ENCODE measurements around the gene SMAD7. TPM values are rescaled to one million over a fixed set of nuclear protein-coding genes. Genes with fewer than 3 reads are reported as not detected.

Gene SMAD7
- total RNA-seq, 2 donors from 2014 or later, result 14.9 to 21.7 TPM

DNA sequence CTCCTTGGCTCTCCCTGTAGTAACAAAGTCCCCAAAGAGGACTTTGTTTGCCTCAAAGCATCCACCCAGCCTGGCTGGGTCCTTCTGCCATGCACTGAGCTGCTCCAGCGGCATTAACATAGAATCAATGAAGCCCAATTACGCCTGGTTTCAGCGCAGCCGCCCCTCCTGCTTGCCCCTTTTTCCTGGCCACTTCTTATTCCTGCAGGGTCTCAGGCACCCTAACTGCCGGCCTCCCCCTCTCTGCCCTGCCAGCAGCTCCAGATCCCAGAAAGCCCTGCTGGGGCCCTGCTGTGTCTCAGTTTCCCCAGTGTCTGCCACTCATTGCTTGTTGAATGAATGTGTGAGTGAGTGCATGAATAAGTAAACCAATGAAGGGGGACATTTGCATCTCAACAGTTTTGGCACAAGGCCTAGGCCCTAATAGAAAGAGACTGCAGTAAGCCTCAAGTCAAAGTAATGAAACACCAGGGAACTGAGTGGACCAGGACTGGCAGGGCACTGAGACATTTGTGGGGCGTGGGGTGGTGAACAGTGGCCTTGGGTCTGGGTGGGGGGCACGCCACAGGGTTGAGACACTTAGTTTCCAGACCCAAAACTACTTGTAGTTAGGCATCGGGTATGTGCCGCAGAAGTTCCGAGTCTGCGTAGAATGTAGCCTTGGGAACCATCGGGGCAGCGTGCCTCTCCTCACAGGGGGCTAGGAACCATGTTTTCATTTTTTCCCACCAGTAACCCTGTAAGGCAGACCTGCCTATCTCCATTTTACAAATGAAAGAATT, 60.6 kb downstream of the SMAD7 start:
- Mint-ChIP-seq H3K4me1 (ENCODE audit: low read depth) (no peaks in the 10 kb centered on the region), H3K9me3 (no peaks in the 10 kb centered on the region), H3K27me3 (ENCODE audit: low read depth) (no peaks in the 10 kb centered on the region), H3K4me3 (no peak overlapping the region), H3K36me3 (ENCODE audit: insufficient read depth in 2 of 2) (no peaks in the 10 kb centered on the region), H3K27ac (no peak overlapping the region)
- no peak for DNase-seq
- ATAC-seq (replicated peaks in 1 of 2), result no peak

DNA sequence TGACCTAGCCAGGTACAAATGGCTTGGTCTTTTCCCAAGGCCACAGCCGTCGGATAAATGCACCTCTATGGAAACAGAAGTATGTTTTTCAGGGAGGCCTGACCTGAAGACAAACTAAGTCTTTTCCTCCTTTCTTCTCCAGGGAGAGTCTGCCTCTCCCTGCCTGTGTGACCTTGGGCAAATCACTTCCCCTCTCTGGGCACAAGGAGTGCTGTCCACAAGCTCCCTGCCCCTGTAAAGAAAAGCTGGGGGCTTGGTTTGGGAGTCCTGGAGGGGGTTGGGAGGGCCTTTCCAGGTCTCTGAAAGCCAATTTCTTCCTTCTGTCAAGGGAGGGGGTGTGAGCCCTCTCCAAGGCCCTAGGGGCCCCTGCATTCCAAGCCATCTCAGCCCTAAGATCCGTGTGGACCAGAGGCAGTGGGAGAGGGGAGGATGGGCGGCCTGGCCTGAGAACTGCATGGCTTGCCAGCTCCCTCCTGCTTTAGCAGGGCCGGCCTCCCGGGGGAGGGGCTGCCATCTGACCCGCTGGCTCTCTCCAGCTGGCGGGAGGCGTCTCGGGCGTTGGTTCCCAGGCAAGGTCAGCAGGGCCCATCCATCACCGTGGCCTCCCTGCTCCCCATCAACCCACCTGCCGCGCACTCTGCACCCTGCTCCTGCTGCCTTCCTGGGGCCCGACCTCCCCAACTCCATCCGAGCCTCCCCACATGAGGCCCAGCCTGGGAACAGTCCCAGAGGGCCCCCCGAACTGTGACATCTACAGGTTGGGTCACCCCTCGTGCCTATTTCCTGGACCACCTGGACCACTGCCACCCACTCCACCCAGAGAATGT, 61.4 kb downstream of the SMAD7 start:
- H3K27ac Mint-ChIP-seq, result no peak overlapping the region
- no peaks in the 10 kb centered on the region for H3K36me3 Mint-ChIP-seq (ENCODE audit: insufficient read depth in 2 of 2)
- H3K4me1 Mint-ChIP-seq (ENCODE audit: low read depth), result no peaks in the 10 kb centered on the region
- peaks cover 7% of the 10 kb centered on the region for H3K27me3 Mint-ChIP-seq (ENCODE audit: low read depth)
- ATAC-seq (replicated peaks in 1 of 2), result no peak
- H3K9me3 Mint-ChIP-seq, result no peaks in the 10 kb centered on the region
- DNase-seq, result no peak
- no peak overlapping the region for H3K4me3 Mint-ChIP-seq

DNA sequence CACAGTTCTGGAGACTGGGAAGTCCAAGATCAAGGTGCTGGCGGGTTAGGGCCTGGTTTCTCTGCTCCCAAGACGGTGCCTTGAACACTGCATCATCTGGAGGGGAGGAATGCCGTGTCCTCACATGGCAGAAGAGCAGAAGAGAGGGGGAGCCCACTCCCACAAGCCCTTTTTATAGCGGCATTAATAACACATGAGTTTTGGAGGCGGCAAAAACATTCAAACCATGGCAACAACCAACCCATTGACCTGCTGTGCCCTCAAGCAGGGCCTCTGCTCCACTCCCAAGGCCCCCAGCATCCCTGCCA, 62.0 kb downstream of the SMAD7 start:
- Mint-ChIP-seq H3K4me1 (ENCODE audit: low read depth) (no peaks in the 10 kb centered on the region), H3K27ac (no peak overlapping the region), H3K36me3 (ENCODE audit: insufficient read depth in 2 of 2) (no peaks in the 10 kb centered on the region), H3K27me3 (ENCODE audit: low read depth) (peaks cover 7% of the 10 kb centered on the region), H3K9me3 (no peaks in the 10 kb centered on the region), H3K4me3 (no peak overlapping the region)
- no peak for ATAC-seq (replicated peaks in 1 of 2)
- DNase-seq, result no peak

DNA sequence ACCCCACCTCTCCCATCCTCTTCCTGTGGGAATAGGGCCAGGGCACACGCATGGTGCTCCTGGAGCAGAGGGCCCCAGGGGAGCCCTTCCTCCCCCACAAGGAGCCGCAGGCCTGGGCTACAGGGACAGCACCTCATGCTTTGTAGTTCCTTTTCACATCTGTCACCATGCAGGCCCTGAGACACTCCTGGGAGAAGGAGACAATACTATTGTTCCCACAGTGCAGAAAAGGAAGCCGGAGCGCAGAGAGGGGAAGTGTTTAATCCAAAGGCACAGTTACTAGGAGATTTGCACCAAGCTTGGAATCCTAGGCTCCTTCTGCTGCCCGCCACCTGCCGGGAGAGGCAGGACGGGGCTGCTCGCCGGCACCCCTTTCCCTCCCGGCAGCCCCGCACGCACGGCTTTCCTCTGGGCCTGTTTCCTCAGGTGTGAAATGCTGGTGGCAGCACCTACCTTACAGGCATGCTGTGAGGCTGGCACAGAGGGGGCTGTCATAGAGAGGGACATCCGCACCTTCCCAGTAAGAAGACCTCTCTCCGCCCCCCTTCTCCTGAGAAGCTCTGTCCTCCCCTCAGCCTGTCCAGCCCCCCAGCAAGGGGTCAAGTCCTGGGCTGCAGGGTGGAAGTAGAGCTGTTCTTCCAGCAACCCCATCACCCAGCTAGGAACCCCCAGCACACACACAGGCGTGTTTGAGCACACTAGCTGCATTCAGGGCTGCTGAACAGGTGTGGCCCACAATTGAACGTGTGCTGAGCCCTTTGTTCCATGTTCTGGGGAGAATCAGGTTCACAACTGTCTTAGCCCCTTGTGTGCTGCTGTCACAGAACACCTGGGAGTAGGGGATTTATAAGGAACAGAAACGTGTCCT, 62.6 kb downstream of the SMAD7 start:
- DNase-seq (no peak), ATAC-seq (replicated peaks in 1 of 2) (no peak)
- Mint-ChIP-seq H3K4me3 (no peak overlapping the region), H3K9me3 (no peaks in the 10 kb centered on the region), H3K36me3 (ENCODE audit: insufficient read depth in 2 of 2) (no peaks in the 10 kb centered on the region), H3K4me1 (ENCODE audit: low read depth) (no peaks in the 10 kb centered on the region), H3K27ac (no peak overlapping the region), H3K27me3 (ENCODE audit: low read depth) (peaks cover 7% of the 10 kb centered on the region)

DNA sequence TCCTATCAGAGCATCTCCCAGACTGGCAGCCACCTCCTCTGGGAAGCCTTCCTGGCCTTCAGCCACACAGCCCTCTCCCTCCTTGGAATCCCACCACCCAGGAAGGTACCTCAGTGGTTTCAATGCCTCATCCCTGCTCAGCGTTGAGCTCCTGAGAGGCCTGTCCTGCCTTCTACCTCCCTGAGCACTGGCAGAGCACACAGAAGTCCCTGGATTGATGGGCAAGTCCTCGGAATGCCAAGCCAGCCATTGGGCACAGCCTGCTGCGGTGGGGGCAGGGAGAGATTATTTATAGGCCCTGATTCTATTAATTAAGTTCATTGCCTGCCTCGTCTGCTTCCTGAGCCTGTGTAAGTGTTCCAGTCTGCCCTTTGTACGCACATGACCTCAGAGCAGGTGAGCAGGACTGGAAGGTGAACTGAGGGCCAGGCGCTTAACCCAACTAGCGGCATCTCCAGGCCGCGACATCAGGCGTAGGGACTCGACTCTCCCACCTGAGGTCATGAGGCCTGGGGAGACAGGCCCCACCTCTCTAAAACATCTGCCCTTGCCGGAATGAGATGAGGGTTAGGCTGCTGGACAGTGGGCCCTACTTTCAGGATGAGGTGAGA, 63.4 kb downstream of the SMAD7 start:
- peaks cover 7% of the 10 kb centered on the region for H3K27me3 Mint-ChIP-seq (ENCODE audit: low read depth)
- H3K27ac Mint-ChIP-seq, result peak overlapping the region; percentile 30
- H3K4me1 Mint-ChIP-seq (ENCODE audit: low read depth), result no peaks in the 10 kb centered on the region
- H3K4me3 Mint-ChIP-seq, result no peak overlapping the region
- no peaks in the 10 kb centered on the region for H3K36me3 Mint-ChIP-seq (ENCODE audit: insufficient read depth in 2 of 2)
- ATAC-seq (replicated peaks in 1 of 2) (no peak), DNase-seq (no peak)
- no peaks in the 10 kb centered on the region for H3K9me3 Mint-ChIP-seq

DNA sequence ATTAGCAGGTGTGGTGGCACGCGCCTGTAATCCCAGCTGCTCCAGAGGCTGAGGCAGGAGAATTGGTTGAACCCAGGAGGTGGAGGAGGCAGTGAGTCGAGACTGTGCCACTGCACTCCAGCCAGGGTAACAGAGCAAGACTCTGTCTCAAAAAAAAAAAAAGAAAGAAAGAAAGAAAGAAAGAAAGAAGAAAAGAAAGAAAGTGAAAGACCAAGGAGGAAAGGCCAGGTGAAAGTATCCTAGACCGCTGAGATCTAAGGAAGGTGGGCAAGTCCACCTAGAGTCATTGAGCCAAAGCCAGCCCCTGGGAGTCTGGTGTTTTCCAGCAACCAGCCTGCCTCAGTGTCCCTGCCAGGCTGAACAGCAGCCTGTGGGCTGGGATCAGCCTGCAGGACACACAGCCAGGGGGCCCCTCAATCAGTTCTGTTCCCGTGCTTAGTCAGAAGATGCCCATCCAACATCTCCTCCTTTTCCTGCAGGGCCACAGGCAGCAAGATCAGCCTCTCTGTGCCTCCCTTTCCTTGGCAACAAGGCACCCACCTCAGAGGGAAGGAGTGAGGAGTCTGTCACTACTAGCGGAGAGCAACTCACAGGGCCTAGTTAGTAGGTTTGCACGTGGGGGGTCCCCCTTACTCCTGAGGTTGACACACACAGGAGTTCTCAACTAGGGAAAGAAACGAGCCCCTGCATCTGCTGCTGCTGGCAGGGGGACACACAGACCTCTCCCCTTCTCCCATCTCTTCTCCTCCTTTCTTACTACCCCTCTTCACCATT, 64.1 kb downstream of the SMAD7 start:
- H3K9me3 Mint-ChIP-seq, result no peaks in the 10 kb centered on the region
- no peak for DNase-seq
- peak overlapping the region; percentile 30 for H3K27ac Mint-ChIP-seq
- H3K4me1 Mint-ChIP-seq (ENCODE audit: low read depth), result no peaks in the 10 kb centered on the region
- H3K4me3 Mint-ChIP-seq, result no peak overlapping the region
- H3K27me3 Mint-ChIP-seq (ENCODE audit: low read depth), result peaks cover 7% of the 10 kb centered on the region
- ATAC-seq (replicated peaks in 1 of 2), result no peak
- no peaks in the 10 kb centered on the region for H3K36me3 Mint-ChIP-seq (ENCODE audit: insufficient read depth in 2 of 2)

DNA sequence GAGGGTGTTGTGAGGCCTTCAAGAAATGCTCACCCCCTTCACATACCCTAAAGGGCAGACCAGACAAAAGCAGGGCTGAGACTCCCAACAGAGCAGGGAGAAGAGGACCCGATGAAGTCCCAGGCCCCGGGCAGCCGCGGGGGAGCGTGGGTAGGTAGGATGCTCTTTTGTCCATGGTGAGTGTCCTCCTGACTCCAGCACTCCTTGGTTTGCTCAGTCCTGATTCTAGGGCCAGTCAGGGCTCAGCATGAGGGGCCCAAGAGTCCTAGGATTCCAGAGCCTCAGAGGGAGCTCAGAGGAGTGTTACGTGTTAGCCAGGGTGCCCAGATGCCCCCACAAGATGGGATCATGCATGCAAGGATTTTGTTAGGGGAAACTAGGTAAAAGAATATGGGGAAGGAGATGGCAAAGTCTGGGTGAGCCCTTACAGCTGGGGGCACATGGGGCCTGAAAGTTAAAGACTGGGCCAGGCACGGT, 64.8 kb downstream of the SMAD7 start:
- Mint-ChIP-seq H3K27me3 (ENCODE audit: low read depth) (peaks cover 7% of the 10 kb centered on the region), H3K36me3 (ENCODE audit: insufficient read depth in 2 of 2) (no peaks in the 10 kb centered on the region), H3K27ac (no peak overlapping the region), H3K9me3 (no peaks in the 10 kb centered on the region), H3K4me1 (ENCODE audit: low read depth) (no peaks in the 10 kb centered on the region), H3K4me3 (no peak overlapping the region)
- no peak for DNase-seq
- ATAC-seq (replicated peaks in 1 of 2), result no peak

DNA sequence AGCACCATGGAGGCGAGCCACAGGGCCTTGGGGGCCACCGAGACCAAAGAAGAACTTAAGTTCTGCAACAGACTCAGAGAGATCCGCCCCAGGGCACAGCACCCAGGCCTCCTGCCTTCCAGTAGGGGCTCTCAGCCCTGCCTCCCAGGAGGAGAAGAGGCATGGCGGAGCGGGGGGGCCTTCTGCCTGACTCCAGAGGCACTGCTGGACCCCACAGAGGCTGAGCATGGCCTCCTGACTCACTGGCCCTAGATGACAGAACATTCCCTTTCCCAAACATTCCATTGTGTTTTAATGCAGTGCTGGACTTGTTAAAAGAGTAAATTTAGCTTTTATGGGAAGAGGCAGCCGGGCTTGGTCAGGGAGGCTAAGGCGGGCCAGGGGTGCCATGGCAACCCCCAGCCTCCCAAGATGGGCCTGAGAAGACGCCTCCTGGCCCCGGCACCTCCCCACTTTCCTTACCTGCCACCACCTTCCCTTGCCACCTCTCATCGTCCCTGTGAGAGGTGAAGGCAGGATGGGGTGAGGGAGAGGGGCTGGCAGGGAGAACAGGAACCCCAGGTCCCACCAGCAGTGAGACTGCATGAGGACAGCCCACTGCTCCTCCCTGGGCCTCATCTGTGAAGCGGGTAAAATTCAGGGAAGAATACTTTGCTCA, 65.4 kb downstream of the SMAD7 start:
- H3K27me3 Mint-ChIP-seq (ENCODE audit: low read depth), result peaks cover 7% of the 10 kb centered on the region
- H3K27ac Mint-ChIP-seq, result no peak overlapping the region
- no peaks in the 10 kb centered on the region for H3K4me1 Mint-ChIP-seq (ENCODE audit: low read depth)
- H3K36me3 Mint-ChIP-seq (ENCODE audit: insufficient read depth in 2 of 2), result no peaks in the 10 kb centered on the region
- ATAC-seq (replicated peaks in 1 of 2) (no peak), DNase-seq (no peak)
- no peaks in the 10 kb centered on the region for H3K9me3 Mint-ChIP-seq
- H3K4me3 Mint-ChIP-seq, result no peak overlapping the region

DNA sequence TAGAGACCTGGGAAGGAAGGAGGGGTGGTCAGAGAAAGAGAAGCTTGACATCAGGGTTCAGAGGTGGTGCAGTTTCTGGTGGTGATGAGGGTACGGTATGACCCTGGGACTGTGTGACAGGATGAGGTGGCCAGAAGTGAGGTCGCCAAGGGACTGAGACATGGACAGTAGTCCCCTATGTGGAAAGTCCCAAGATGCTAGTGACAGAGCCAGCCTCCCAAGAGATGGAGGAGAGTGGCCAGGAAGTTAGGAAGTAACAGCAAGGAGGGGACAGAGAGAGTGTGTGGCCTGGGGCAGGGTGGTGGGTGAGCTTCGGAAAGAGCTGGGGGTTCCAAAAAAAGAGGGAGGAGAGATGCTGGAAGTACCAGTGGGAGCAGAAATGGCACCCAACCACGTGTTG, 66.0 kb downstream of the SMAD7 start:
- Mint-ChIP-seq H3K4me1 (ENCODE audit: low read depth) (no peaks in the 10 kb centered on the region), H3K27me3 (ENCODE audit: low read depth) (peaks cover 7% of the 10 kb centered on the region), H3K9me3 (no peaks in the 10 kb centered on the region), H3K27ac (no peak overlapping the region), H3K4me3 (no peak overlapping the region), H3K36me3 (ENCODE audit: insufficient read depth in 2 of 2) (no peaks in the 10 kb centered on the region)
- no peak for DNase-seq
- ATAC-seq (replicated peaks in 1 of 2), result no peak

DNA sequence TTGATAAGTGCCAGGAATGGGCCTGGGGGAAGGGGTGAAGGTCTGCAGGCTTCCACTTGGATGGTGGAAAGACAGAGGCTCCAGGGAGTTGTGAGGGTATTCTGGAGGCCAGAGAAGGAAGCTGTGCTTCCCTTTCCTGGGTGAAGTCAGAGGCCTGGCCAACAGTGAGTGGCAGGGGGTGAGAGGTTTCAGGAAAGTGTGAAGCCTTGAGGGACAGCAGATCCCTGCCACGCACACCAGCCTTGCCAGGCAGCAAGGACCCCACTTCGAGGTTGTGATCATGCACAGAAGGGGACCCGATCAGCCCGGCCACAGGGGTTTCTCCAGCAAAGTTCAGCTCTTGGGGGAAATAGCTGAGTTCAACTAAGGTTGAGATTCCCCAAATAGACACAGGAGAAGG, 66.5 kb downstream of the SMAD7 start:
- H3K36me3 Mint-ChIP-seq (ENCODE audit: insufficient read depth in 2 of 2), result no peaks in the 10 kb centered on the region
- H3K4me1 Mint-ChIP-seq (ENCODE audit: low read depth), result no peaks in the 10 kb centered on the region
- H3K9me3 Mint-ChIP-seq, result no peaks in the 10 kb centered on the region
- no peak overlapping the region for H3K27ac Mint-ChIP-seq
- DNase-seq, result no peak
- no peak for ATAC-seq (replicated peaks in 1 of 2)
- peaks cover 7% of the 10 kb centered on the region for H3K27me3 Mint-ChIP-seq (ENCODE audit: low read depth)
- no peak overlapping the region for H3K4me3 Mint-ChIP-seq

DNA sequence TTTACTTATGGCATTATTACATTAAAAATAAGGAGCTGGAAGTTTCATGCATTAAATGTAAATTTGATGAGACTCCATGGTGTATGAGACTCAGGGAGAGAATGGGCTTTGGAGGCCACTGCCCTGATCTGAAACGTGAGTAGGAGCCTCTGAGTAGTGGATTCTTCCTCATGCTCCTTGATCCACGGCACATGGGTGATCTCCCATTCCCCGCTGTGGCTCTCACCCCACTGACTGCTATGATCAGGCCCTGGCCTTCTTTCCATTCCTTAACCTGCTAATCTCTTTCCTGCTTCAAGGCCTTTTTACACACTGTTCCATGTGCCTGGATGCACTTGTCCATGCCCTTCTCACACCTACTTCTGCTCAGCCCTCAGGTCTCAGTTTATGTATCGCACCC, 68.4 kb downstream of the SMAD7 start:
- ATAC-seq (replicated peaks in 1 of 2), result no peak
- no peak for DNase-seq
- no peaks in the 10 kb centered on the region for H3K36me3 Mint-ChIP-seq (ENCODE audit: insufficient read depth in 2 of 2)
- H3K9me3 Mint-ChIP-seq, result no peaks in the 10 kb centered on the region
- H3K4me1 Mint-ChIP-seq (ENCODE audit: low read depth), result peaks cover 6% of the 10 kb centered on the region
- no peak overlapping the region for H3K4me3 Mint-ChIP-seq
- no peak overlapping the region for H3K27ac Mint-ChIP-seq
- H3K27me3 Mint-ChIP-seq (ENCODE audit: low read depth), result peaks cover 7% of the 10 kb centered on the region

DNA sequence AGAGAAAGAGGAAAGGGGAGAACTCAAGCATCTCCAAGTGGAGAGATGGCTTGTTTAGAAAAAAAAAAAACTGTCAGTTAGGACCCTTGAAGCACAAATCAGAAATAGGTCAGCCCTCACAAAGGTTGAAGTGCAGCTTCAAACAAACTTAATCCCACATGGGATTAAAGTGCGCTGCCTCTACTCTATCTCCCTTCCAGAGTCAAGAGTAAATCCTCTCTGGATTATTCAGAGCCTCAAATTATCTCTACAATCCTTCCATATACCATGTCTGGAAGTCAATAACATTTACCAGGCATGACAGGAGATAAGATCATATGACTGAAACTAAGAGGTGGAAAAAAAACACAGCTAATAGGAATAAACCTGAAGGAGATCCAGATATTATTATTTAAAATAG, 69.8 kb downstream of the SMAD7 start:
- H3K4me3 Mint-ChIP-seq, result no peak overlapping the region
- H3K9me3 Mint-ChIP-seq, result no peaks in the 10 kb centered on the region
- H3K27me3 Mint-ChIP-seq (ENCODE audit: low read depth), result peaks cover 7% of the 10 kb centered on the region
- ATAC-seq (replicated peaks in 1 of 2) (no peak), DNase-seq (no peak)
- H3K4me1 Mint-ChIP-seq (ENCODE audit: low read depth), result peaks cover 6% of the 10 kb centered on the region
- H3K27ac Mint-ChIP-seq, result no peak overlapping the region
- no peaks in the 10 kb centered on the region for H3K36me3 Mint-ChIP-seq (ENCODE audit: insufficient read depth in 2 of 2)
